ENCODE data around the gene IPCEF1. TPM values are rescaled to one million over a fixed set of nuclear protein-coding genes. Genes with fewer than 3 reads are reported as not detected.
A peak's percentile ranks its signal among the peaks of the same experiment; 100 is the strongest.

IPCEF1 gene
- polyA plus RNA-seq, 3 donors: 14.7 to 29.7 (median 16.5) TPM

GRCh38 chr6:154284313-154284853 lies 72.2 kb downstream of the IPCEF1 start:
- H4K20me1 ChIP-seq (ENCODE audit: insufficient read depth, low read length): peaks cover 60% of the 10 kb centered on the region
- Mint-ChIP-seq H3K9me3 (peaks cover 0 to 9% (median 3%) of the 10 kb centered on the region in 7 donors), H3K27me3 (ENCODE audit: low read depth in 3 of 3) (no peaks in the 10 kb centered on the region), H3K4me3 (no peak overlapping the region), H3K4me1 (peaks cover 4% of the 10 kb centered on the region), H3K36me3 (peaks cover 59 to 67% of the 10 kb centered on the region in 2 donors), H3K27ac (peak overlapping the region in 2 of 7 donors; percentile 8 to 37)
- DNase-seq: no peak
- no peaks in the 10 kb centered on the region for H3K4me1 ChIP-seq (ENCODE audit: control insufficient read depth in 1 of 2, insufficient read depth in 2 of 2, low read length in 2 of 2)
- no peaks in the 10 kb centered on the region for H3K27me3 ChIP-seq (ENCODE audit: control insufficient read depth in 2 of 2, insufficient read depth in 2 of 2, low read length in 2 of 2)
- H3K9me3 ChIP-seq (replicated peaks in 1 of 2; ENCODE audit: control insufficient read depth in 1 of 2, insufficient read depth in 1 of 2, low read length in 2 of 2): peaks cover 0 to 6% of the 10 kb centered on the region in 2 donors
- H3K79me2 ChIP-seq (ENCODE audit: insufficient read depth, low read length): peaks cover 89% of the 10 kb centered on the region
- H3K9ac ChIP-seq (ENCODE audit: insufficient read depth, low read length, poor library complexity, severe bottlenecking): no peak overlapping the region
- no peak overlapping the region for H3K27ac ChIP-seq (ENCODE audit: low read depth in 1 of 2, low read length in 2 of 2)
- intact Hi-C loops (cut with micrococcal nuclease): no loop called here
- 80% methylated on average over 1 of the region's 7 CpGs for WGBS (ENCODE audit: insufficient coverage)
- no peak overlapping the region for H3K4me3 ChIP-seq (replicated peaks in 1 of 3; ENCODE audit: low read depth in 2 of 3, low read length in 3 of 3)
- H3K4me2 ChIP-seq (replicated peaks; ENCODE audit: extremely low read depth, low read length, poor library complexity, severe bottlenecking): no peak overlapping the region
- TF ChIP-seq CTCF (IDR thresholded peaks at IDR 0.05): no peak
- peaks cover 26 to 64% of the 10 kb centered on the region in 2 donors for H3K36me3 ChIP-seq (replicated peaks in 1 of 2; ENCODE audit: control insufficient read depth in 1 of 2, insufficient read depth in 2 of 2, low read length in 2 of 2)
- no peak overlapping the region for H2AFZ ChIP-seq (ENCODE audit: insufficient read depth, low read depth, low read length, poor library complexity, severe bottlenecking)

- Histone ChIP-seq H3K27me3 (ENCODE audit: control insufficient read depth in 2 of 2, insufficient read depth in 2 of 2, low read length in 2 of 2) (no peaks in the 10 kb centered on the region), H3K9ac (ENCODE audit: insufficient read depth, low read length, poor library complexity, severe bottlenecking) (no peak overlapping the region), H3K36me3 (replicated peaks in 1 of 2; ENCODE audit: control insufficient read depth in 1 of 2, insufficient read depth in 2 of 2, low read length in 2 of 2) (peaks cover 8 to 31% of the 10 kb centered on the region in 2 donors), H3K4me2 (replicated peaks; ENCODE audit: extremely low read depth, low read length, poor library complexity, severe bottlenecking) (no peak overlapping the region), H3K79me2 (ENCODE audit: insufficient read depth, low read length) (peaks cover 96% of the 10 kb centered on the region), H4K20me1 (ENCODE audit: insufficient read depth, low read length) (peaks cover 68% of the 10 kb centered on the region), H2AFZ (ENCODE audit: insufficient read depth, low read depth, low read length, poor library complexity, severe bottlenecking) (no peak overlapping the region), H3K27ac (ENCODE audit: low read depth in 1 of 2, low read length in 2 of 2) (peak overlapping the region in 1 of 2 donors; percentile 29), H3K4me3 (replicated peaks in 1 of 3; ENCODE audit: low read depth in 2 of 3, low read length in 3 of 3) (no peak overlapping the region), H3K9me3 (replicated peaks in 1 of 2; ENCODE audit: control insufficient read depth in 1 of 2, insufficient read depth in 1 of 2, low read length in 2 of 2) (peaks cover 0 to 6% of the 10 kb centered on the region in 2 donors), H3K4me1 (ENCODE audit: control insufficient read depth in 1 of 2, insufficient read depth in 2 of 2, low read length in 2 of 2) (peaks cover 5% of the 10 kb centered on the region in 2 donors)
- no peak for TF ChIP-seq CTCF (IDR thresholded peaks at IDR 0.05)
- H3K4me3 Mint-ChIP-seq: no peak overlapping the region
- intact Hi-C loops (cut with micrococcal nuclease): no loop called here
- H3K36me3 Mint-ChIP-seq: peaks cover 38 to 56% of the 10 kb centered on the region in 2 donors
- H3K4me1 Mint-ChIP-seq: peaks cover 29% of the 10 kb centered on the region
- no peak for DNase-seq
- H3K9me3 Mint-ChIP-seq: peaks cover 0 to 6% (median 3%) of the 10 kb centered on the region in 7 donors
- peak overlapping the region in 1 of 7 donors; percentile 32 for H3K27ac Mint-ChIP-seq
- H3K27me3 Mint-ChIP-seq (ENCODE audit: low read depth in 3 of 3): no peaks in the 10 kb centered on the region
- no CpG with 5 or more reads among the region's 2 CpGs for WGBS (ENCODE audit: insufficient coverage)
Observed at GRCh38 chr6:154280521-154280920, 76.1 kb downstream of the IPCEF1 start.

All from CD14-positive monocyte (primary cell).